Effector memory CD4-positive, alpha-beta T cell (primary cell): ENCODE data around the gene NCBP1.

ENCODE experiments used
- DNase-seq, 3 donors: peaks; one replicate each; pipeline ENCODE4 v3.0.0-alpha.2; 2020
- H3K27ac ChIP-seq: 2 replicates; pipeline ENCODE4 v1.7.0; 2013; ENCODE audit warnings: mild to moderate bottlenecking, low read length, moderate library complexity; ENCODE audit not compliant: insufficient read depth, poor library complexity, severe bottlenecking
- H3K27me3 ChIP-seq: replicated peaks from 2 replicates; pipeline ENCODE4 v1.7.0; 2013; ENCODE audit warnings: mild to moderate bottlenecking, low read length; ENCODE audit not compliant: insufficient read depth, control insufficient read depth, poor library complexity, severe bottlenecking
- H3K36me3 ChIP-seq: 2 replicates; pipeline ENCODE4 v1.7.0; 2013; ENCODE audit warnings: mild to moderate bottlenecking, low read length, moderate library complexity; ENCODE audit not compliant: control insufficient read depth, insufficient read depth
- H3K4me1 ChIP-seq: 2 replicates; pipeline ENCODE4 v1.7.0; 2013; ENCODE audit warnings: low read length, mild to moderate bottlenecking; ENCODE audit not compliant: control insufficient read depth, insufficient read depth, poor library complexity, severe bottlenecking
- H3K4me3 ChIP-seq: 2 replicates; pipeline ENCODE4 v1.7.0; 2013; ENCODE audit warnings: low read length, low read depth, mild to moderate bottlenecking; ENCODE audit not compliant: insufficient read depth, poor library complexity, severe bottlenecking
- H3K9me3 ChIP-seq: 2 replicates; pipeline ENCODE4 v1.7.0; 2013; ENCODE audit warnings: mild to moderate bottlenecking, low read length, moderate library complexity; ENCODE audit not compliant: control insufficient read depth

Gene NCBP1

GRCh38 chr9:97623946-97624345 is 9.7 kb upstream of the NCBP1 start:
- Histone ChIP-seq H3K4me1 (no peaks in the 10 kb centered on the region), H3K9me3 (no peaks in the 10 kb centered on the region), H3K36me3 (peaks cover 6% of the 10 kb centered on the region), H3K27me3 (no peaks in the 10 kb centered on the region), H3K27ac (no peak overlapping the region), H3K4me3 (no peak overlapping the region)
- DNase-seq, result no peak

GRCh38 chr9:97625620-97626019 is 8.0 kb upstream of the NCBP1 start:
- H3K4me1 ChIP-seq, result no peaks in the 10 kb centered on the region
- no peak for DNase-seq
- peaks cover 6% of the 10 kb centered on the region for H3K36me3 ChIP-seq
- H3K27me3 ChIP-seq, result no peaks in the 10 kb centered on the region
- H3K4me3 ChIP-seq, result no peak overlapping the region
- no peak overlapping the region for H3K27ac ChIP-seq
- H3K9me3 ChIP-seq, result no peaks in the 10 kb centered on the region

GRCh38 chr9:97627624-97628023 is 6.0 kb upstream of the NCBP1 start:
- H3K27me3 ChIP-seq, result no peaks in the 10 kb centered on the region
- no peaks in the 10 kb centered on the region for H3K9me3 ChIP-seq
- H3K4me3 ChIP-seq, result no peak overlapping the region
- peaks cover 4% of the 10 kb centered on the region for H3K4me1 ChIP-seq
- peaks cover 6% of the 10 kb centered on the region for H3K36me3 ChIP-seq
- H3K27ac ChIP-seq, result no peak overlapping the region
- no peak for DNase-seq

- H3K4me1 ChIP-seq, result peaks cover 6% of the 10 kb centered on the region
- H3K4me3 ChIP-seq, result no peak overlapping the region
- H3K9me3 ChIP-seq, result no peaks in the 10 kb centered on the region
- H3K36me3 ChIP-seq, result peaks cover 6% of the 10 kb centered on the region
- no peak for DNase-seq
- no peaks in the 10 kb centered on the region for H3K27me3 ChIP-seq
- H3K27ac ChIP-seq, result no peak overlapping the region
Observed at GRCh38 chr9:97628668-97629067, 5.0 kb upstream of the NCBP1 start.

- Histone ChIP-seq H3K4me3 (no peak overlapping the region), H3K36me3 (peaks cover 6% of the 10 kb centered on the region), H3K4me1 (peaks cover 6% of the 10 kb centered on the region), H3K27ac (no peak overlapping the region), H3K27me3 (no peaks in the 10 kb centered on the region), H3K9me3 (no peaks in the 10 kb centered on the region)
- DNase-seq, result no peak
Observed at GRCh38 chr9:97629156-97629555, 4.5 kb upstream of the NCBP1 start.

GRCh38 chr9:97630591-97630990 is 3.0 kb upstream of the NCBP1 start:
- Histone ChIP-seq H3K27ac (no peak overlapping the region), H3K27me3 (no peaks in the 10 kb centered on the region), H3K9me3 (no peaks in the 10 kb centered on the region), H3K4me3 (no peak overlapping the region), H3K36me3 (peaks cover 3% of the 10 kb centered on the region), H3K4me1 (peaks cover 10% of the 10 kb centered on the region)
- DNase-seq, result no peak

GRCh38 chr9:97632248-97632984 is 1.2 kb upstream of the NCBP1 start:
- Histone ChIP-seq H3K4me1 (peaks cover 13% of the 10 kb centered on the region), H3K27ac (peak overlapping the region; percentile 94), H3K36me3 (no peaks in the 10 kb centered on the region), H3K27me3 (no peaks in the 10 kb centered on the region), H3K9me3 (no peaks in the 10 kb centered on the region), H3K4me3 (peak overlapping the region; percentile 89)
- no peak for DNase-seq

GRCh38 chr9:97633859-97634490 is 354 bp downstream of the NCBP1 start:
- Histone ChIP-seq H3K27ac (peak overlapping the region; percentile 94), H3K4me1 (peaks cover 23% of the 10 kb centered on the region), H3K36me3 (peaks cover 4% of the 10 kb centered on the region), H3K4me3 (peak overlapping the region; percentile 89), H3K27me3 (no peaks in the 10 kb centered on the region), H3K9me3 (no peaks in the 10 kb centered on the region)
- no peak for DNase-seq

GRCh38 chr9:97635026-97635425 is 1.4 kb downstream of the NCBP1 start:
- H3K27ac ChIP-seq, result no peak overlapping the region
- no peak for DNase-seq
- peaks cover 4% of the 10 kb centered on the region for H3K36me3 ChIP-seq
- peaks cover 24% of the 10 kb centered on the region for H3K4me1 ChIP-seq
- H3K4me3 ChIP-seq, result no peak overlapping the region
- H3K27me3 ChIP-seq, result no peaks in the 10 kb centered on the region
- H3K9me3 ChIP-seq, result no peaks in the 10 kb centered on the region

GRCh38 chr9:97636903-97637302 is 3.3 kb downstream of the NCBP1 start:
- Histone ChIP-seq H3K36me3 (peaks cover 7% of the 10 kb centered on the region), H3K4me3 (no peak overlapping the region), H3K4me1 (peaks cover 24% of the 10 kb centered on the region), H3K27me3 (no peaks in the 10 kb centered on the region), H3K9me3 (no peaks in the 10 kb centered on the region), H3K27ac (no peak overlapping the region)
- no peak for DNase-seq
